ENCODE data around the gene ARHGAP45. TPM values are rescaled to one million over a fixed set of nuclear protein-coding genes. Genes with fewer than 3 reads are reported as not detected.

ARHGAP45 gene
- total RNA-seq, 1 donor from 2014 or later = 4.5 TPM

GRCh38 chr19:1129535-1129934, 62.6 kb downstream of the ARHGAP45 start:
- no peak for DNase-seq (ENCODE audit: extremely low spot score, unreplicated experiment)
- Mint-ChIP-seq H3K36me3 (no peaks in the 10 kb centered on the region), H3K4me3 (no peak overlapping the region), H3K27me3 (no peaks in the 10 kb centered on the region), H3K9me3 (no peaks in the 10 kb centered on the region), H3K4me1 (ENCODE audit: unreplicated experiment) (no peaks in the 10 kb centered on the region), H3K27ac (no peak overlapping the region)
- TF ChIP-seq CTCF (conservative IDR thresholded peaks at IDR 0.05) = no peak

GRCh38 chr19:1130771-1131717, 64.1 kb downstream of the ARHGAP45 start:
- Mint-ChIP-seq H3K9me3 (no peaks in the 10 kb centered on the region), H3K4me3 (no peak overlapping the region), H3K27ac (no peak overlapping the region)

GRCh38 chr19:1131718-1132551, 65.0 kb downstream of the ARHGAP45 start:
- peak overlapping the region; percentile 11 for H3K4me3 Mint-ChIP-seq
- no peak overlapping the region for H3K27ac Mint-ChIP-seq
- no peaks in the 10 kb centered on the region for H3K9me3 Mint-ChIP-seq
- H3K27me3 Mint-ChIP-seq = no peaks in the 10 kb centered on the region
- no peaks in the 10 kb centered on the region for H3K36me3 Mint-ChIP-seq
- TF ChIP-seq CTCF (conservative IDR thresholded peaks at IDR 0.05) = no peak
- no peak for DNase-seq (ENCODE audit: extremely low spot score, unreplicated experiment)
- no peaks in the 10 kb centered on the region for H3K4me1 Mint-ChIP-seq (ENCODE audit: unreplicated experiment)

More at GRCh38 chr19:1130771-1131717, 64.1 kb downstream of the ARHGAP45 start:
- no peaks in the 10 kb centered on the region for H3K27me3 Mint-ChIP-seq
- no peak for DNase-seq (ENCODE audit: extremely low spot score, unreplicated experiment)
- H3K4me1 Mint-ChIP-seq (ENCODE audit: unreplicated experiment) = no peaks in the 10 kb centered on the region
- TF ChIP-seq CTCF (conservative IDR thresholded peaks at IDR 0.05) = no peak
- no peaks in the 10 kb centered on the region for H3K36me3 Mint-ChIP-seq

- no peak for DNase-seq (ENCODE audit: extremely low spot score, unreplicated experiment)
- Mint-ChIP-seq H3K4me3 (no peak overlapping the region), H3K4me1 (ENCODE audit: unreplicated experiment) (no peaks in the 10 kb centered on the region), H3K9me3 (no peaks in the 10 kb centered on the region), H3K36me3 (no peaks in the 10 kb centered on the region), H3K27me3 (no peaks in the 10 kb centered on the region), H3K27ac (no peak overlapping the region)
- no peak for TF ChIP-seq CTCF (conservative IDR thresholded peaks at IDR 0.05)
Observed at GRCh38 chr19:1132552-1133383, 65.8 kb downstream of the ARHGAP45 start.

- no peak for DNase-seq (ENCODE audit: extremely low spot score, unreplicated experiment)
Observed at GRCh38 chr19:1133471-1133929, 66.5 kb downstream of the ARHGAP45 start.

More at GRCh38 chr19:1133471-1133929, 66.5 kb downstream of the ARHGAP45 start:
- H3K36me3 Mint-ChIP-seq = no peaks in the 10 kb centered on the region
- no peaks in the 10 kb centered on the region for H3K9me3 Mint-ChIP-seq
- no peak overlapping the region for H3K27ac Mint-ChIP-seq
- no peak for TF ChIP-seq CTCF (conservative IDR thresholded peaks at IDR 0.05)
- no peak overlapping the region for H3K4me3 Mint-ChIP-seq
- H3K27me3 Mint-ChIP-seq = no peaks in the 10 kb centered on the region
- no peaks in the 10 kb centered on the region for H3K4me1 Mint-ChIP-seq (ENCODE audit: unreplicated experiment)
